Right ventricle myocardium superior (tissue), 1 donor: ENCODE data around the gene GBP3. TPM values are rescaled to one million over a fixed set of nuclear protein-coding genes. Genes with fewer than 3 reads are reported as not detected.
"Not testable (repeated sequence)": the region's sequence is repeated elsewhere in the genome, so short reads cannot be mapped to it uniquely, and the experiment has no call there.

Experiments used
- ATAC-seq: fragments of 200-7000 bp; cut with Tn5 transposase; one replicate; pipeline ENCODE4 v1.9.1; 2020; ENCODE audit warnings: mild to moderate bottlenecking; ENCODE audit not compliant: poor library complexity
- DNase-seq: peaks from one replicate; pipeline ENCODE4 v3.0.0-alpha.2; 2020
- intact Hi-C: fragments of 100-400 bp; cut with DNase I; formaldehyde crosslinking; loops from one replicate; pipeline ENCODE4 v1.11.2; 2022
- total RNA-seq: library from RNA; stranded (reverse); fragmentation: NEBNext Ultra II Directional; extraction: Animal tissue kit (Norgen Biotek cat#: 25700); gene quantifications from one replicate; pipeline ENCODE4 v1.2.1, GENCODE V29; 2021
- donor health status: DM: no; HTN: yes; CAD: no; lungs with severe emphysema.

GBP3 gene
- total RNA-seq, 1 donor from 2014 or later, result 6.6 TPM

- intact Hi-C loops, result no loop called here
- ATAC-seq, result peak; percentile 68
- no peak for DNase-seq
These were observed 38.7 kb downstream of the GBP3 start for GRCh38 chr1:88983791-88984559.

- intact Hi-C loops, result no loop called here
- ATAC-seq (no peak), DNase-seq (no peak)
These were observed 40.6 kb downstream of the GBP3 start for GRCh38 chr1:88982055-88982454.

- ATAC-seq, intact Hi-C loops, DNase-seq: not testable (repeated sequence)
These were observed 41.2 kb downstream of the GBP3 start for GRCh38 chr1:88981506-88981905.

GRCh38 chr1:88980870-88981269 is 41.8 kb downstream of the GBP3 start:
- intact Hi-C loops, result no loop called here
- ATAC-seq, result no peak
- no peak for DNase-seq

GRCh38 chr1:88979749-88980116 is 42.9 kb downstream of the GBP3 start:
- ATAC-seq (no peak), DNase-seq (no peak)
- intact Hi-C loops, result no loop called here

GRCh38 chr1:88979054-88979748 is 43.5 kb downstream of the GBP3 start:
- intact Hi-C loops, result no loop called here
- ATAC-seq (no peak), DNase-seq (no peak)

- intact Hi-C loops, result no loop called here
- no peak for ATAC-seq
- no peak for DNase-seq
These were observed 46.4 kb downstream of the GBP3 start for GRCh38 chr1:88976235-88976634.

- intact Hi-C loops, ATAC-seq, DNase-seq: not testable (repeated sequence)
These were observed 48.0 kb downstream of the GBP3 start for GRCh38 chr1:88974616-88975172.

- ATAC-seq (no peak), DNase-seq (no peak)
- intact Hi-C loops, result no loop called here
These were observed 49.0 kb downstream of the GBP3 start for GRCh38 chr1:88973520-88974137.

- DNase-seq (no peak), ATAC-seq (no peak)
- intact Hi-C loops, result no loop called here
These were observed 60.9 kb downstream of the GBP3 start for GRCh38 chr1:88961647-88962275.

- no peak for ATAC-seq
- intact Hi-C loops, result no loop called here
- DNase-seq, result no peak
These were observed 61.6 kb downstream of the GBP3 start for GRCh38 chr1:88961081-88961480.

Other genes starting within 250 kb of the GBP3 start
- 11.1 TPM for gene GTF2B, start 131.3 kb downstream of the GBP3 start, total RNA-seq
- gene KYAT3, start 30.2 kb downstream of the GBP3 start, total RNA-seq, result 9.1 TPM
- 9.1 TPM for gene RBMXL1, start 30.2 kb downstream of the GBP3 start, total RNA-seq
- gene GBP1, start 42.3 kb upstream of the GBP3 start, total RNA-seq, result 5.7 TPM
- 11.1 TPM for gene GBP2, start 103.2 kb upstream of the GBP3 start, total RNA-seq
- gene GBP7, start 153.1 kb upstream of the GBP3 start, total RNA-seq, result not detected
- gene GBP4, start 176.1 kb upstream of the GBP3 start, total RNA-seq, result 7.4 TPM
- 1.7 TPM for gene GBP5, start 250.0 kb upstream of the GBP3 start, total RNA-seq